Medulla oblongata (tissue), 1 donor: ENCODE data around the gene IGSF9B.

ENCODE experiments used
- DNase-seq: peaks from one replicate; pipeline ENCODE4 v3.0.0-alpha.2; 2015; ENCODE audit errors: extremely low spot score

IGSF9B gene

GRCh38 chr11:133900176-133901105 is 56.3 kb downstream of the IGSF9B start:
- DNase-seq: no peak

GRCh38 chr11:133898770-133899115 is 58.0 kb downstream of the IGSF9B start:
- no peak for DNase-seq

- no peak for DNase-seq
Measured at GRCh38 chr11:133898031-133898769, 58.6 kb downstream of the IGSF9B start.

- DNase-seq: no peak
Measured at GRCh38 chr11:133897331-133897650, 59.5 kb downstream of the IGSF9B start.

GRCh38 chr11:133896642-133897330 is 60.0 kb downstream of the IGSF9B start:
- no peak for DNase-seq

GRCh38 chr11:133896028-133896427 is 60.7 kb downstream of the IGSF9B start:
- no peak for DNase-seq

GRCh38 chr11:133895551-133895950 is 61.2 kb downstream of the IGSF9B start:
- DNase-seq: no peak

GRCh38 chr11:133895061-133895479 is 61.7 kb downstream of the IGSF9B start:
- DNase-seq: no peak

- DNase-seq: no peak
Measured at GRCh38 chr11:133893381-133893780, 63.4 kb downstream of the IGSF9B start.

- DNase-seq: no peak
Measured at GRCh38 chr11:133892584-133893380, 64.0 kb downstream of the IGSF9B start.

GRCh38 chr11:133892126-133892525 is 64.6 kb downstream of the IGSF9B start:
- DNase-seq: no peak

GRCh38 chr11:133889893-133890292 is 66.9 kb downstream of the IGSF9B start:
- no peak for DNase-seq

GRCh38 chr11:133889188-133889587 is 67.6 kb downstream of the IGSF9B start:
- DNase-seq: no peak

GRCh38 chr11:133887692-133888332 is 69.0 kb downstream of the IGSF9B start:
- DNase-seq: no peak

- no peak for DNase-seq
Measured at GRCh38 chr11:133886029-133886428, 70.7 kb downstream of the IGSF9B start.

GRCh38 chr11:133872160-133872559 is 84.6 kb downstream of the IGSF9B start:
- DNase-seq: no peak

GRCh38 chr11:133867456-133867855 is 89.3 kb downstream of the IGSF9B start:
- no peak for DNase-seq

- DNase-seq: no peak
Measured at GRCh38 chr11:133865466-133865865, 91.3 kb downstream of the IGSF9B start.

- DNase-seq: no peak
Measured at GRCh38 chr11:133864756-133865155, 92.0 kb downstream of the IGSF9B start.

GRCh38 chr11:133860151-133860550 is 96.6 kb downstream of the IGSF9B start:
- DNase-seq: no peak
